Measurements from ENCODE around the gene SLC25A21.

SLC25A21 gene

GRCh38 chr14:37090026-37090425, 82.4 kb downstream of the SLC25A21 start (continued):
- TF ChIP-seq PRDM6 (tag by site-specific recombination; IDR thresholded peaks at IDR 0.05) (peak; percentile 81), OSR2 (tag by site-specific recombination; IDR thresholded peaks at IDR 0.05) (peak; percentile 48; the same call in 1 of the 2 replicates), ZNF791 (tag by site-specific recombination; IDR thresholded peaks at IDR 0.05) (no peak), SALL2 (tag by site-specific recombination; IDR thresholded peaks at IDR 0.05; ENCODE audit: borderline replicate concordance) (no peak)

- ChIA-PET POLR2A (no interaction called here), CTCF (interaction anchor here (0.7 to 2.0 kb wide), 3 partner anchors 28 to 61 kb away, joined by 3 to 4 read pairs (median 3); no protein-coding TSS in a partner anchor)
- Histone ChIP-seq H3K9me3 (ENCODE audit: control insufficient read depth, insufficient read depth, low read depth, low read length) (no peaks in the 10 kb centered on the region), H3K4me3 (ENCODE audit: low read depth, low read length) (no peak overlapping the region), H3K36me3 (ENCODE audit: control insufficient read depth in 2 of 2, insufficient read depth in 1 of 2, low read length in 2 of 2) (no peaks in the 10 kb centered on the region), H3K27ac (ENCODE audit: extremely low read depth, low read depth, low read length) (no peak overlapping the region), H3K4me1 (ENCODE audit: control insufficient read depth, insufficient read depth, low read length) (peaks cover 25% of the 10 kb centered on the region; the same call in 1 of the 2 replicates)
- TF ChIP-seq ZFP69B (tag by site-specific recombination; IDR thresholded peaks at IDR 0.05) (no peak), ZNF423 (tag by site-specific recombination; IDR thresholded peaks at IDR 0.05) (no peak), ATF2 (tag by site-specific recombination; IDR thresholded peaks at IDR 0.05; ENCODE audit: low read depth) (0 out of 2 replicates have a peak, but pooled peaks have one; percentile 4), BCL6B (tag by site-specific recombination; IDR thresholded peaks at IDR 0.05) (peak; percentile 74), ZNF280C (tag by site-specific recombination; IDR thresholded peaks at IDR 0.05) (no peak), ZNF324 (tag by site-specific recombination; IDR thresholded peaks at IDR 0.05) (no peak), ZNF274 (IDR thresholded peaks at IDR 0.05; ENCODE audit: low read length) (no peak), ZNF274 (tag by site-specific recombination; IDR thresholded peaks at IDR 0.05; ENCODE audit: borderline replicate concordance) (no peak), ZNF311 (tag by site-specific recombination; IDR thresholded peaks at IDR 0.05; ENCODE audit: borderline replicate concordance) (no peak)
Observed at GRCh38 chr14:37089410-37089809, 83.0 kb downstream of the SLC25A21 start.

GRCh38 chr14:37088356-37089215, 83.8 kb downstream of the SLC25A21 start:
- no peak overlapping the region for H3K4me3 ChIP-seq (ENCODE audit: low read depth, low read length)
- peaks cover 25% of the 10 kb centered on the region; the same call in 1 of the 2 replicates for H3K4me1 ChIP-seq (ENCODE audit: control insufficient read depth, insufficient read depth, low read length)
- ChIA-PET POLR2A (no interaction called here), CTCF (interaction anchor here (0.7 to 2.0 kb wide), 4 partner anchors 29 to 341 kb away, joined by 3 to 5 read pairs (median 4); no protein-coding TSS in a partner anchor)
- TF ChIP-seq ZBTB17 (tag by site-specific recombination; IDR thresholded peaks at IDR 0.05), result no peak
- no peaks in the 10 kb centered on the region for H3K9me3 ChIP-seq (ENCODE audit: control insufficient read depth, insufficient read depth, low read depth, low read length)
- no peaks in the 10 kb centered on the region for H3K36me3 ChIP-seq (ENCODE audit: control insufficient read depth in 2 of 2, insufficient read depth in 1 of 2, low read length in 2 of 2)
- H3K27ac ChIP-seq (ENCODE audit: extremely low read depth, low read depth, low read length), result no peak overlapping the region; the same call in 1 of the 2 replicates
